Stimulated activated CD4-positive, alpha-beta T cell treated with anti-CD3 and anti-CD28 coated beads, Interleukin-1b, Interleukin-23, amount 100 ng/mL, for 1 hour (primary cell): ENCODE results near the gene PARVA.
"Not testable (repeated sequence)": the region's sequence is repeated elsewhere in the genome, so short reads cannot be mapped to it uniquely, and the experiment has no call there.

Experiments
- DNase-seq, 2 donors: peaks; one replicate each; pipeline ENCODE4 v3.0.0-alpha.2; 2020; ENCODE audit warnings: low read depth in 2 of 2

Gene PARVA

GRCh38 chr11:12377106-12377823, at the start of gene PARVA:
TSS of gene PARVA (plus strand) at chr11:12377571. CDS start at chr11:12377648, 77 bp downstream.
- DNase-seq, result no peak

GRCh38 chr11:12329169-12329568, 48.2 kb upstream of the PARVA start:
- DNase-seq, result no peak

GRCh38 chr11:12329797-12330196, 47.6 kb upstream of the PARVA start:
- no peak for DNase-seq

- no peak for DNase-seq
These were observed 46.7 kb upstream of the PARVA start for GRCh38 chr11:12330485-12331231.

GRCh38 chr11:12331239-12331874, 46.0 kb upstream of the PARVA start:
- DNase-seq, result peak; percentile 27 to 44

GRCh38 chr11:12343526-12343925, 33.8 kb upstream of the PARVA start:
- DNase-seq, result no peak

GRCh38 chr11:12353534-12353933, 23.8 kb upstream of the PARVA start:
- no peak for DNase-seq

GRCh38 chr11:12354750-12355545, 22.4 kb upstream of the PARVA start:
- no peak for DNase-seq

- no peak for DNase-seq
These were observed 20.3 kb upstream of the PARVA start for GRCh38 chr11:12356944-12357655.

- DNase-seq, result not testable (repeated sequence)
These were observed 19.7 kb upstream of the PARVA start for GRCh38 chr11:12357697-12358096.

GRCh38 chr11:12358302-12359188, 18.8 kb upstream of the PARVA start:
- no peak for DNase-seq

- DNase-seq, result no peak
These were observed 17.6 kb upstream of the PARVA start for GRCh38 chr11:12359761-12360160.

GRCh38 chr11:12361682-12362081, 15.7 kb upstream of the PARVA start:
- DNase-seq, result no peak

GRCh38 chr11:12362857-12363256, 14.5 kb upstream of the PARVA start:
- no peak for DNase-seq

GRCh38 chr11:12363373-12363772, 14.0 kb upstream of the PARVA start:
- DNase-seq, result no peak

- DNase-seq, result peak in 1 of 2 donors; percentile 30
These were observed 11.3 kb upstream of the PARVA start for GRCh38 chr11:12365965-12366575.

GRCh38 chr11:12367057-12367456, 10.3 kb upstream of the PARVA start:
- not testable (repeated sequence) for DNase-seq

GRCh38 chr11:12372111-12372510, 5.3 kb upstream of the PARVA start:
- no peak for DNase-seq

- DNase-seq, result no peak
These were observed 1.7 kb upstream of the PARVA start for GRCh38 chr11:12375720-12376119.
